K562 (cell line): ENCODE results near the gene OGDH. TPM values are rescaled to one million over a fixed set of nuclear protein-coding genes. Genes with fewer than 3 reads are reported as not detected.
A peak's percentile ranks its signal among the peaks of the same experiment; 100 is the strongest.

Experiments
- ARID1B ChIP-seq: fragments of 450-650 bp; IDR thresholded peaks from 2 replicates; pipeline ENCODE4 v1.6.1; 2016; ENCODE audit warnings: antibody characterized with exemption, mild to moderate bottlenecking, inconsistent platforms
- ARID2 ChIP-seq: fragments of 450-650 bp; IDR thresholded peaks from 2 replicates; pipeline ENCODE4 v1.6.1; 2017; ENCODE audit warnings: antibody characterized with exemption, mild to moderate bottlenecking
- CEBPB ChIP-seq: fragments of 450-650 bp; IDR thresholded peaks from 2 replicates; pipeline ENCODE4 v1.6.1; 2016; ENCODE audit warnings: missing genetic modification characterization, missing compliant biosample characterization
- CTCF ChIP-seq, 3 experiments: IDR thresholded peaks in 2 of 3; conservative IDR thresholded peaks in 1 of 3; 2 replicates each; pipeline ENCODE4 v1.5.1; 2011 to 2012; ENCODE audit warnings: low read length in 3 of 3, mild to moderate bottlenecking in 3 of 3, control low read depth in 2 of 3, improper control_type of control experiment in 1 of 3, inconsistent platforms in 1 of 3, low read depth in 1 of 3, mixed read lengths in 1 of 3, moderate library complexity in 1 of 3; ENCODE audit not compliant: insufficient read depth in 2 of 3
- DDX20 ChIP-seq: fragments of 450-650 bp; IDR thresholded peaks from 2 replicates; pipeline ENCODE4 v1.6.1; 2016; ENCODE audit warnings: missing genetic modification characterization, low read depth, mild to moderate bottlenecking, missing compliant biosample characterization, moderate library complexity
- E2F1 ChIP-seq: sonication (generic); formaldehyde crosslinking; IDR thresholded peaks from 2 replicates; pipeline ENCODE4 v1.8.1; 2023; ENCODE audit warnings: mild to moderate bottlenecking, missing genetic modification reagents, moderate library complexity
- RAD21 ChIP-seq, 2 experiments: fragments of 250-450 bp in 1 of 2; fragments of 450-650 bp in 1 of 2; sonication (Bioruptor Pico) in 1 of 2; formaldehyde crosslinking in 1 of 2; IDR thresholded peaks in 1 of 2; conservative IDR thresholded peaks in 1 of 2; 2 replicates each; pipeline versions ENCODE4 v1.4.0 to v1.8.0; 2020 to 2022; ENCODE audit warnings: mild to moderate bottlenecking in 2 of 2, moderate library complexity in 1 of 2
- SMC3 ChIP-seq: conservative IDR thresholded peaks from 2 replicates; pipeline ENCODE4 v1.6.1; 2011; ENCODE audit warnings: low read depth, low read length, improper control_type of control experiment; ENCODE audit not compliant: insufficient read depth
- ZEB2 ChIP-seq: fragments of 450-650 bp; IDR thresholded peaks from 2 replicates; pipeline ENCODE4 v1.6.1; 2016
- ZNF696 ChIP-seq: fragments of 250-450 bp; sonication (Bioruptor Pico); conservative IDR thresholded peaks from 2 replicates; pipeline ENCODE4 v1.4.0; 2020; ENCODE audit warnings: mild to moderate bottlenecking, moderate library complexity
- polyA plus RNA-seq, 8 experiments: library from polyadenylated mRNA; depleted of rRNA in 4 of 8; stranded (reverse) in 5 of 8; unstranded in 3 of 8; fragments of >200 nt; fragmentation: Nextera tagmentation in 2 of 8; fragmentation: Illumina TruSeq in 1 of 8; extraction: Ambion mirVana in 2 of 8; extraction: Trizol in 1 of 8; gene quantifications; 2 replicates each; pipeline versions ENCODE4 v1.2.1 to v1.2.3, GENCODE V29; 2011 to 2014; ENCODE audit warnings: inconsistent platforms in 1 of 8, missing spikeins in 1 of 8
- total RNA-seq, 7 experiments: library from RNA; depleted of rRNA in 6 of 7; stranded (reverse); fragments of >200 nt in 6 of 7; fragmentation: Illumina TruSeq in 2 of 7; extraction: Trizol in 2 of 7; gene quantifications; 2 replicates each; pipeline versions ENCODE4 v1.2.1 to v1.2.3, GENCODE V29; 2011 to 2021; ENCODE audit warnings: low replicate concordance in 1 of 7
- TF ChIP-seq, protein P1 (sequence below), 2 experiments: fragments of 450-650 bp; formaldehyde crosslinking in 1 of 2; IDR thresholded peaks; 2 replicates each; pipeline versions ENCODE4 v1.4.0 to v1.6.1; 2014 to 2020; ENCODE audit warnings: mild to moderate bottlenecking in 2 of 2, borderline replicate concordance in 1 of 2, low read depth in 1 of 2
- TF ChIP-seq, protein P2 (sequence below), 2 experiments: IDR thresholded peaks; 2 replicates each; pipeline ENCODE4 v1.6.1; 2011; ENCODE audit warnings: borderline replicate concordance in 1 of 2, control low read depth in 1 of 2, low read depth in 1 of 2, low read length in 1 of 2, mild to moderate bottlenecking in 1 of 2, mixed read lengths in 1 of 2, moderate library complexity in 1 of 2; ENCODE audit not compliant: insufficient read depth in 1 of 2, insufficient read length in 1 of 2, poor library complexity in 1 of 2, severe bottlenecking in 1 of 2; ENCODE audit errors: extremely low read depth in 1 of 2

The OGDH gene
- total and polyA plus RNA-seq, 9 of the 15 experiments (the other 6 are each of a cell fraction or from before 2014, with no cell fraction given), result 3.1 to 80.3 (median 23.5) TPM

- TF ChIP-seq CEBPB (tag) (0 out of 2 replicates have a peak, but pooled peaks have one; percentile 25), ARID2 (peak; percentile 72; the same call in 1 of the 2 replicates), CTCF (IDR thresholded peaks at IDR 0.05 in 2 of 3, conservative IDR thresholded peaks at IDR 0.05 in 1 of 3; ENCODE audit: insufficient read depth in 2 of 3, low read depth in 1 of 3, low read length in 3 of 3) (peak; percentile 44 to 82 (median 59); a peak in 5 of 6 replicates), ZNF696 (no peak), ZEB2 (no peak), DDX20 (tag) (no peak), RAD21 (CRISPR knock-in tag; conservative IDR thresholded peaks at IDR 0.05 in 1 of 2, IDR thresholded peaks at IDR 0.05 in 1 of 2) (peak; percentile 93 to 95), SMC3 (peak; percentile 55; the same call in 1 of the 2 replicates), ARID1B (no peak), E2F1 (CRISPR knock-in tag) (no peak)
- TF ChIP-seq, protein P1, sequence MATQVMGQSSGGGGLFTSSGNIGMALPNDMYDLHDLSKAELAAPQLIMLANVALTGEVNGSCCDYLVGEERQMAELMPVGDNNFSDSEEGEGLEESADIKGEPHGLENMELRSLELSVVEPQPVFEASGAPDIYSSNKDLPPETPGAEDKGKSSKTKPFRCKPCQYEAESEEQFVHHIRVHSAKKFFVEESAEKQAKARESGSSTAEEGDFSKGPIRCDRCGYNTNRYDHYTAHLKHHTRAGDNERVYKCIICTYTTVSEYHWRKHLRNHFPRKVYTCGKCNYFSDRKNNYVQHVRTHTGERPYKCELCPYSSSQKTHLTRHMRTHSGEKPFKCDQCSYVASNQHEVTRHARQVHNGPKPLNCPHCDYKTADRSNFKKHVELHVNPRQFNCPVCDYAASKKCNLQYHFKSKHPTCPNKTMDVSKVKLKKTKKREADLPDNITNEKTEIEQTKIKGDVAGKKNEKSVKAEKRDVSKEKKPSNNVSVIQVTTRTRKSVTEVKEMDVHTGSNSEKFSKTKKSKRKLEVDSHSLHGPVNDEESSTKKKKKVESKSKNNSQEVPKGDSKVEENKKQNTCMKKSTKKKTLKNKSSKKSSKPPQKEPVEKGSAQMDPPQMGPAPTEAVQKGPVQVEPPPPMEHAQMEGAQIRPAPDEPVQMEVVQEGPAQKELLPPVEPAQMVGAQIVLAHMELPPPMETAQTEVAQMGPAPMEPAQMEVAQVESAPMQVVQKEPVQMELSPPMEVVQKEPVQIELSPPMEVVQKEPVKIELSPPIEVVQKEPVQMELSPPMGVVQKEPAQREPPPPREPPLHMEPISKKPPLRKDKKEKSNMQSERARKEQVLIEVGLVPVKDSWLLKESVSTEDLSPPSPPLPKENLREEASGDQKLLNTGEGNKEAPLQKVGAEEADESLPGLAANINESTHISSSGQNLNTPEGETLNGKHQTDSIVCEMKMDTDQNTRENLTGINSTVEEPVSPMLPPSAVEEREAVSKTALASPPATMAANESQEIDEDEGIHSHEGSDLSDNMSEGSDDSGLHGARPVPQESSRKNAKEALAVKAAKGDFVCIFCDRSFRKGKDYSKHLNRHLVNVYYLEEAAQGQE (IDR thresholded peaks at IDR 0.05; ENCODE audit: borderline replicate concordance), result peak; percentile 85
- TF ChIP-seq, protein P1 (CRISPR knock-in tag; IDR thresholded peaks at IDR 0.05; ENCODE audit: low read depth), result no peak
- TF ChIP-seq, protein P2, sequence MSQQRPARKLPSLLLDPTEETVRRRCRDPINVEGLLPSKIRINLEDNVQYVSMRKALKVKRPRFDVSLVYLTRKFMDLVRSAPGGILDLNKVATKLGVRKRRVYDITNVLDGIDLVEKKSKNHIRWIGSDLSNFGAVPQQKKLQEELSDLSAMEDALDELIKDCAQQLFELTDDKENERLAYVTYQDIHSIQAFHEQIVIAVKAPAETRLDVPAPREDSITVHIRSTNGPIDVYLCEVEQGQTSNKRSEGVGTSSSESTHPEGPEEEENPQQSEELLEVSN (IDR thresholded peaks at IDR 0.05; ENCODE audit: borderline replicate concordance in 1 of 2, extremely low read depth in 1 of 2, insufficient read depth in 1 of 2, insufficient read length in 1 of 2, low read depth in 1 of 2, low read length in 1 of 2, poor library complexity in 1 of 2, severe bottlenecking in 1 of 2), result no peak
These were observed 18.4 kb upstream of the OGDH start (continued) for GRCh38 chr7:44587843-44588711.
